Osteoblast (primary cell): ENCODE data around the gene CEMIP2. TPM values are rescaled to one million over a fixed set of nuclear protein-coding genes. Genes with fewer than 3 reads are reported as not detected.

Experiments used
- DNase-seq: peaks from one replicate; pipeline ENCODE4 v3.0.0; 2011; ENCODE audit warnings: low spot score, mixed read lengths; ENCODE audit not compliant: insufficient read length; ENCODE audit errors: missing footprints
- H2AFZ ChIP-seq: 2 replicates; pipeline ENCODE4 v1.6.0; 2011; ENCODE audit warnings: mild to moderate bottlenecking, low read length
- H3K27ac ChIP-seq: 2 replicates; pipeline ENCODE4 v1.5.1; 2011; ENCODE audit warnings: mild to moderate bottlenecking, low read depth, low read length, moderate library complexity
- H3K27me3 ChIP-seq: 2 replicates; pipeline ENCODE4 v1.6.0; 2012; ENCODE audit warnings: mild to moderate bottlenecking, control low read depth, inconsistent platforms, low read length, moderate library complexity; ENCODE audit not compliant: insufficient read depth
- H3K36me3 ChIP-seq: 2 replicates; pipeline ENCODE4 v1.5.1; 2011; ENCODE audit warnings: mild to moderate bottlenecking, low read length, control low read depth, moderate library complexity; ENCODE audit not compliant: insufficient read depth
- H3K4me1 ChIP-seq: 2 replicates; pipeline ENCODE4 v1.5.1; 2011; ENCODE audit warnings: mild to moderate bottlenecking, low read length, control low read depth, moderate library complexity; ENCODE audit not compliant: insufficient read depth
- H3K4me2 ChIP-seq: 2 replicates; pipeline ENCODE4 v1.6.0; 2011; ENCODE audit warnings: mild to moderate bottlenecking, low read length; ENCODE audit not compliant: insufficient read depth
- H3K4me3 ChIP-seq: fragments of 200-600 bp; sonication (generic); 3 replicates; pipeline ENCODE4 v1.5.1; 2012; ENCODE audit warnings: mild to moderate bottlenecking, low read length, inconsistent platforms; ENCODE audit not compliant: insufficient read depth
- H3K79me2 ChIP-seq: 2 replicates; pipeline ENCODE4 v1.6.0; 2012; ENCODE audit warnings: mild to moderate bottlenecking, low read length, control low read depth, inconsistent platforms; ENCODE audit not compliant: insufficient read depth
- H3K9me3 ChIP-seq: 2 replicates; pipeline ENCODE4 v1.5.1; 2011; ENCODE audit warnings: low read depth, low read length, control low read depth
- H4K20me1 ChIP-seq: 2 replicates; pipeline ENCODE4 v1.6.0; 2012; ENCODE audit warnings: mild to moderate bottlenecking, low read length, control low read depth; ENCODE audit not compliant: insufficient read depth
- CTCF ChIP-seq: IDR thresholded peaks from 2 replicates; pipeline ENCODE4 v1.5.1; 2011; ENCODE audit warnings: mild to moderate bottlenecking, low read depth, low read length, moderate library complexity; ENCODE audit errors: extremely low read depth
- total RNA-seq: library from RNA; depleted of rRNA; stranded (reverse); fragments of >200 nt; gene quantifications from 2 replicates; pipeline ENCODE4 v1.2.3, GENCODE V29; 2012

Gene CEMIP2
- total RNA-seq, 1 donor, result 66.2 TPM

- no peaks in the 10 kb centered on the region for H3K79me2 ChIP-seq
- H3K36me3 ChIP-seq, result peaks cover 68% of the 10 kb centered on the region
- no peak overlapping the region for H2AFZ ChIP-seq
- no peak for DNase-seq
- no peak for TF ChIP-seq CTCF
- no peak overlapping the region for H3K4me2 ChIP-seq
- H3K27ac ChIP-seq, result no peak overlapping the region
- H3K4me1 ChIP-seq, result no peaks in the 10 kb centered on the region
- H3K9me3 ChIP-seq, result no peaks in the 10 kb centered on the region
- H3K27me3 ChIP-seq, result no peaks in the 10 kb centered on the region
- H4K20me1 ChIP-seq, result no peaks in the 10 kb centered on the region
- H3K4me3 ChIP-seq, result no peak overlapping the region
Measured at GRCh38 chr9:71710201-71710600, 58.1 kb downstream of the CEMIP2 start.

- Histone ChIP-seq H3K27ac (no peak overlapping the region), H3K4me2 (no peak overlapping the region), H3K4me1 (no peaks in the 10 kb centered on the region), H3K79me2 (no peaks in the 10 kb centered on the region), H3K9me3 (no peaks in the 10 kb centered on the region), H3K4me3 (no peak overlapping the region), H3K36me3 (peaks cover 62% of the 10 kb centered on the region), H2AFZ (no peak overlapping the region), H3K27me3 (no peaks in the 10 kb centered on the region), H4K20me1 (no peaks in the 10 kb centered on the region)
- DNase-seq, result no peak
- TF ChIP-seq CTCF, result no peak
Measured at GRCh38 chr9:71709384-71709783, 58.9 kb downstream of the CEMIP2 start.

- no peaks in the 10 kb centered on the region for H3K4me1 ChIP-seq
Measured at GRCh38 chr9:71706176-71706575, 62.1 kb downstream of the CEMIP2 start.

GRCh38 chr9:71704796-71705195 is 63.5 kb downstream of the CEMIP2 start:
- Histone ChIP-seq H2AFZ (no peak overlapping the region), H4K20me1 (no peaks in the 10 kb centered on the region), H3K9me3 (no peaks in the 10 kb centered on the region), H3K79me2 (no peaks in the 10 kb centered on the region), H3K4me2 (no peak overlapping the region), H3K27ac (no peak overlapping the region), H3K4me3 (no peak overlapping the region), H3K27me3 (no peaks in the 10 kb centered on the region), H3K36me3 (peaks cover 44% of the 10 kb centered on the region), H3K4me1 (no peaks in the 10 kb centered on the region)
- DNase-seq, result no peak
- no peak for TF ChIP-seq CTCF

More at GRCh38 chr9:71706176-71706575, 62.1 kb downstream of the CEMIP2 start:
- Histone ChIP-seq H3K27me3 (no peaks in the 10 kb centered on the region), H4K20me1 (no peaks in the 10 kb centered on the region), H3K4me3 (no peak overlapping the region), H3K4me2 (no peak overlapping the region), H2AFZ (no peak overlapping the region), H3K36me3 (peaks cover 46% of the 10 kb centered on the region), H3K27ac (no peak overlapping the region), H3K79me2 (no peaks in the 10 kb centered on the region), H3K9me3 (no peaks in the 10 kb centered on the region)
- DNase-seq, result no peak
- no peak for TF ChIP-seq CTCF
